HG02938 (cell line): Measurements from ENCODE around the gene GJB1.
"Not testable (repeated sequence)": the region's sequence is repeated elsewhere in the genome, so short reads cannot be mapped to it uniquely, and the experiment has no call there.

ENCODE experiments used
- ATAC-seq: cut with Tn5 transposase; IDR thresholded peaks from one replicate; pipeline ENCODE4 v1.9.1; 2021; ENCODE audit warnings: mild to moderate bottlenecking, moderate library complexity; ENCODE audit not compliant: unreplicated experiment

Gene GJB1

GRCh38 chrX:71222929-71223328 lies at the start of gene GJB1:
Gene GJB1 (plus strand): TSS chrX:71223224. CDS start chrX:71223708, 484 bp downstream.
- no peak for ATAC-seq

GRCh38 chrX:71173440-71173839 lies 49.6 kb upstream of the GJB1 start:
- no peak for ATAC-seq

- ATAC-seq, result no peak
Measured at GRCh38 chrX:71174795-71175194, 48.2 kb upstream of the GJB1 start.

GRCh38 chrX:71175531-71175930 lies 47.5 kb upstream of the GJB1 start:
- ATAC-seq, result no peak

- no peak for ATAC-seq
Measured at GRCh38 chrX:71177327-71177726, 45.7 kb upstream of the GJB1 start.

- no peak for ATAC-seq
Measured at GRCh38 chrX:71178908-71179307, 44.1 kb upstream of the GJB1 start.

- not testable (repeated sequence) for ATAC-seq
Measured at GRCh38 chrX:71180579-71181265, 42.3 kb upstream of the GJB1 start.

- ATAC-seq, result peak; percentile 34
Measured at GRCh38 chrX:71181558-71181909, 41.5 kb upstream of the GJB1 start.

- peak; percentile 84 for ATAC-seq
Measured at GRCh38 chrX:71181910-71182799, 40.9 kb upstream of the GJB1 start.

GRCh38 chrX:71182871-71183270 lies 40.2 kb upstream of the GJB1 start:
- ATAC-seq, result no peak

GRCh38 chrX:71183341-71183740 lies 39.7 kb upstream of the GJB1 start:
- ATAC-seq, result no peak

- no peak for ATAC-seq
Measured at GRCh38 chrX:71184092-71184491, 38.9 kb upstream of the GJB1 start.

- no peak for ATAC-seq
Measured at GRCh38 chrX:71184803-71185495, 38.1 kb upstream of the GJB1 start.

GRCh38 chrX:71191248-71191647 lies 31.8 kb upstream of the GJB1 start:
- ATAC-seq, result no peak

GRCh38 chrX:71195964-71196649 lies 26.9 kb upstream of the GJB1 start:
- no peak for ATAC-seq

- ATAC-seq, result peak; percentile 74
Measured at GRCh38 chrX:71198066-71198465, 25.0 kb upstream of the GJB1 start.

GRCh38 chrX:71199252-71200008 lies 23.6 kb upstream of the GJB1 start:
- no peak for ATAC-seq

- no peak for ATAC-seq
Measured at GRCh38 chrX:71210816-71211215, 12.2 kb upstream of the GJB1 start.

GRCh38 chrX:71212536-71212935 lies 10.5 kb upstream of the GJB1 start:
- no peak for ATAC-seq

GRCh38 chrX:71214152-71214551 lies 8.9 kb upstream of the GJB1 start:
- ATAC-seq, result no peak
